Measurements from ENCODE around the gene IRS2.
"Not testable (repeated sequence)": the region's sequence is repeated elsewhere in the genome, so short reads cannot be mapped to it uniquely, and the experiment has no call there.

The IRS2 gene

DNA sequence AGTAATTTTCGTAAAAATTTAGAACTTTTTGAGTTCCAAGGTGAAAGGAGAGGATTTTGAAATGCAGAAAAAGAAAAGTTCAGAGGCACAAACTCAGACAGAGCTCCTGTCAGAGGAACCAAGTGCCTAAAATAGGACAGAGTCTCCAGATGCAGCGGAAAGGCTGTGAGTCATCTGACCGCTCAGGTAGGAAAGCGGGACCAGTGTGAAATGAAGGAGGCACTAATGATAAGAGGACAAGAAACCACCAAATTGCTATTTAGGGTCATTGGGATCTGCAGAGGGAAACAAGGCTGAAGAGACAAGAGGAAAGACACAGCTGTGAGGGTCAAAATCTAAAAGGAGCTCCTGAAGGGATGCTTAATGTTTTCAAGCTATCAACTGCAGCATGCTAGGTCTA is 34.9 kb downstream of the IRS2 start:
- DNase-seq (ENCODE audit: low read depth) = no peak

DNA sequence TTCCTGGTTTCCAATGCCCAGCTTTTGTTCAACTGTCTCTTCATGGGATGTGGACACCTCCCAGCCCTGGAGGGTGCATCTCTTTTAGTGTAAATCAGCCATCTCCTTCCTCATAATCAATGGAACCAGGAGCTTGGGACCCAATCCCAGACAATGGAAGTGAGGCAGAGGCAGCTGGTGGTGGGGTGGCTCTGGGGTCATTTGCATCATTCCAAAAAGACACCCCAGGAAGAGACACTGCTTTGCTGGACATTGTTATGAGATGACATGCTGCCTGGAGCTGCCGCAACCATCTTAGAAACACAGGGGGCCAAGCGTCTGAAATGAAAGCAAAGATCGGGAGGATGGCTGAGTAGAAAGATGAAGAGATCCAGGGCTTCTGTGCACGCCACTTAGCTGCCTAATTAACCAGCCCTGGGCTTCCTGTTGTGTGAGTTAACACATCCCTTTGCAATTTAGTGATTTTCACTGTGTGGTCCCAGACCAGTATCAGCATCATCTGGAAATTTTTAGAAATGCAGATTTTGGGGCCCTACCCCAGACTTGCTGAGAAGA is 36.1 kb downstream of the IRS2 start:
- DNase-seq (ENCODE audit: low read depth) = no peak

DNA sequence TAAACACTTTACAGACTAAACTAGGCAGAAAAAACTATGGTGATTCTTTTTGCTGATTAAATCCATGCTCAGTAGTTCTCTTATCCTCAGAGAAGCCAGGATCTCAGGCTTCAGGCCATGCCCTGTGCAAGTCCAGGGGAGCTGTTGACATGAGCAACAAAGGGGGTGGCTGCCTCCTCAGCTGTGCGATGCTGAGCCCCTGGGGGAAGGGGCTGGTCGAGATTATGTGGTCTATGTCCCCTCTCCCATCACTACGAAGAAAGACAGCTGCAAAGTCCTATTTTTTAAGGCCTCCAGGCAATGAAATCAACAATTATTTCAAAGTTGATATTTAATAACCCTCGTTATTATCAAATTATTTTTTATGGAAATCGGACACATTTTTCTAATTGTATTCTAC is 37.0 kb downstream of the IRS2 start:
- no peak for DNase-seq (ENCODE audit: low read depth)

DNA sequence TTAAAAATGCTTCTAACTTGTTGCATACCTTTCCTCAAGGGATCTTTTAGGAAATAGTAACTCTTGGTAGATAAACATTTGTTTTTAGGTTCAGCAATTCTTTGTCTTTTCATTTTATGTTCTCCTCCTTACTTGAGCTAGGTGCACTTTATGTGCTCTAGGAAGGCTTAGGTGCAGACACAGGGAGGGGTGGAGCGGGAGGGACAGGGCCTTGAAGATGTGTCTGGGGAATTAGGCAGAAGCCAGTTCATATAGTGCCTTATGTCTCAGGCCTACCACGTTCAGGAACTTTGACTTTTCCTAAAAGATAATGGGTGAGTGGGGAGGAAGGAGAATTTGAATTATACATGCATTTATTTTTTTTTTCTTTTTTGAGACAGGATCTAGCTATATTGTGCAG is 37.7 kb downstream of the IRS2 start:
- no peak for DNase-seq (ENCODE audit: low read depth)

DNA sequence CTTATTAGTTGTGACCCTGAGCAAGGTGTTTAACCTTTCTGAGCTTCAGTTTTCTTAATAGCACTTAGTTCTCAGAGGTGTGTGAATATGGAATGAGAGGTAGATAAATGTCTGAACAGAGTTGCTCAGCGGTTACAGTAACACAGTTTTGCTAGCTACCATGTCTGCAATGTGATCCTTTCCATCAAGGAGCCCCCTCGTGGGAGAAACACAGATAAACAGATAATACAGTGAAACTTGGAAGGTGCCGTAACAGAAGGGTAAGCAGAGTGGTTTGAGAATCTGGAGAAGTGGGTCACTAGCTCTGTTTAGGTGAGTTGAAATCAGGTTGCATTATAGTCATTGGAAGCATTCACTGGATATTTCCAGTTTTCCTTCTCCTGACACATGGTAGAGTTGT is 38.9 kb downstream of the IRS2 start:
- DNase-seq (ENCODE audit: low read depth) = no peak

DNA sequence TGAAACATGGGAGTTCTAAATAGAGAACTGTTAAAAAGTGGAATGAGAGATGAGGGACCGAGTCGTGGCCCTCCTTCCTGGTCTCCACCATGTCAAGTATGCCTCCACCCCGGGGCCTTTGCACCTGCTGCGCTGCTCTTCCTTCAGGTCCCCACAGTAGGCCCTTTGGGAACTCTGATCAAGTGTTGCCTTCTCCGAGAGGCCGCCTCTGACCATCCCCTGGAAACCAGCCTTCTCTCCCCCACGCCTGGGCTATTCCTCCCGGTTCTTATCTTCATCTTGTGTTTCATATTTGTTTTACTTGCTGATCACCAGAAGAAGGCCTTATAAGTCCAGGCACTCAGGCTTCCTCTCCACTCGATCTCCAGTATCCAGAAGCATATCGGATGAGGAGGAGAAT is 40.0 kb downstream of the IRS2 start:
- DNase-seq (ENCODE audit: low read depth) = no peak

DNA sequence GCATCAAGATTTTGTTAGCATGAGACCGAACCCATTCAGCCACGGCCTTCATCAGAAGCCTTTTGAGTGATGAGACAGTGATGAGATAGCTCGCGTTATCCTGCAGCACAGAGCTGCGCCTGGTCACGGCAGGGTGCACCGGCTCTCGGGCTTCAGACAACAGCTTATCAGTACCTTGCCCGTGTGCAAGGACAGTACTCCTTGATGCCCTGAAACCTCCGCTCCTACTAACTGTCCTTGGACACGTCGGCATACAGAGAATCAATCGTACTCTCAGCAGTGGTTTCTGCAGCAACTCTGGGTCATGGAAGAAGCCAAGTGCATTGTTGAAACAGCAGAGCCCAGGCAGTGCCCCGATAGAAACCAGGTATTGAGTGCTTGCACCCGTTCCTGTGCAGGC is 40.7 kb downstream of the IRS2 start:
- DNase-seq (ENCODE audit: low read depth) = no peak

DNA sequence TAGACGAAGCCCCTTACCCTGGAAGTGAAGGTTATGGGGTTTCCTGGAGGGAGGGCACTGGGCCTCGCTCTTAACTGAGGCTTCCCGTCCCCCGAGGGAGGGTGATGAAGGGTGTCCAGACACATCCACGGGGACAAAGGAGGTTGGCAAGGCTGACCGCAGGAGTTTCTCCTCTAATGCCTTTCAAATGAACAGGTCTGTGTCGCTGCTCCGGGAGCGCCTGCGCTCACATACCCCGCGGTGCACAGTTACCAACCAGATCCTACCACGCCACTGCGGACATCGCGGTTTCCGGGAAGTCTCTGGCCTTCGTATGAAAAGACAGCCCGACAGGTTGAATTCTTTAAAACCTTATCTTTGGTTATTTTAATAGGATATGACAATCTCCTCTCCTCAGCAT is 41.3 kb downstream of the IRS2 start:
- no peak for DNase-seq (ENCODE audit: low read depth)

DNA sequence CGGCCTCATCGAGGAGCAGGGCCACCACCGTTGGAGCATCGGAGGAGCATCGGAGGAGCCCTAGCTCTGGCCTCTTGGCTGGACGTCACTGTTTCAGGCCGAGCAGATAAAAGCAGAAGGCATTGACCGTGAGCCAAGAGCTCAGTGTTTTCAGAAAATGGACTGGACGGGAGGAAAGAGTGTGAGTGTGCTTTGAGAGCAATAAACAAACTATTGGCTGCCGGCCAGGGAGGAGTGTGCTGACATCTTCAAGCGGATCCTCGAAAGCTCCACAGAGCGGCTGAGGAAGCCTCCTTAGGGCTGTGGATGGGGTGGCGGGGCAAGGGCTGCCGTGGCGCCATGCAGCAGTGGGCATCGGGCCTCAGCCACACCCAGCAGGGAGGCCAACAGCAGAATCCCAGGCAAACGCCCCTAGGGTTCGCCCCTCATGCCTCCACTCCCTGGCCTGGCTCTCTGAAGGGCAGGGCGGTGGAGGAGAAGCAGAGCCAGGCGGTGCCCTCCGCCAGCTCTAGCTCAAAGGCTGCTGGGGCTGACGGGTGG is 41.8 kb downstream of the IRS2 start:
- no peak for DNase-seq (ENCODE audit: low read depth)

DNA sequence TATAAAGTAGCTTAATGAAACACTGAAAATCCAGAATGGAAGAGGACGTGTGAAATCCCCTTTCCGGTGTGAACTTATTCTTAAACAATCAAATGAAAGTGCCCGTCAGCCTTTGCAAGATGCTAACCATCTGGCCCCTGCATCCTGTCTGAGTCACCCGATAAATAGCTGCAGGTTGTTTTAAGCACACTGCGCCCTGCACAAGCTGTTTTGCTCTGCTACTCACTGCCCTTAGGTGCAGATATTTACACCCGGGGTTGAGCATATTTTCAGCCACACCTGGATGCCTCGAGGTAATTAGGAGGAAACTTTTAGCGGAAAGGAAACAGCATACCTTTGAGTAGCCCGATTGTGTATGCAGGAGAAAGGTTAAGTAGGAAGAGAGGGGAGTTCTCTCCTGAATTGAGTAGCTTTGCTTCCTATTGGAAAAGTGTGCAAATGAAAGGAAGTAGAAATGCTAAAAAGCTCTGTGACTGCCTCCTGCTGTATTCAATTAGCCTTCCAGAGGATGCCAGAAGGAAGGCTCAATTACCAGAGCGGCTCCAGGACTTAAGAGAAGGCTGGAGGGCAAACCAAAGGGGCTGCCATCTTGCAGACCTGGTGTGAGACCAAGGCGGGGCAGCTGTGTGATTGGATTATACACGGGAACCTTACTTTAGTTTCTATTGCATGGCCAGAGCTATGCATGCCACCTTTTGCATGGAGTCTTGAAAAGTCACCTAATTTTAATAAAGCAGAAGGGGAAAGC is 42.5 kb downstream of the IRS2 start:
- no peak for DNase-seq (ENCODE audit: low read depth)

DNA sequence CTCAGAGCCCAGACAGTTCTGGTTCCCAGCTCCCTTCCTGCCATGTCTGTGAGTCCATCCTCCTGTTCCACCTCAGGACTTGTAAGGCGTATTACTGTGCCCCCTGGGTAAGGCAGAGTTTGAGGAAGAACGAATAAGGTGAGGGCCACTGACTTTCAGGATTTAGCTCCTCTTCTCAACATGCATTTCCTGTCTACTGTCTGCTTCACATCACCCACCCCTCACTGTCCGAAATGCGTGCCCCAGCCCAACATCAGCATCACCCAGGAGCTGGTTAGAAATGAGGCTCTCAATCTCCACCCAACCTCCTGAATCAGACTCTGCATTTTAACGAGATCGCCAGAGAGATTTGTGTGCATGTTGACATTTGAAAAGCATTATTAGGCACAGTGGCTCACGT is 44.4 kb downstream of the IRS2 start:
- no peak for DNase-seq (ENCODE audit: low read depth)

DNA sequence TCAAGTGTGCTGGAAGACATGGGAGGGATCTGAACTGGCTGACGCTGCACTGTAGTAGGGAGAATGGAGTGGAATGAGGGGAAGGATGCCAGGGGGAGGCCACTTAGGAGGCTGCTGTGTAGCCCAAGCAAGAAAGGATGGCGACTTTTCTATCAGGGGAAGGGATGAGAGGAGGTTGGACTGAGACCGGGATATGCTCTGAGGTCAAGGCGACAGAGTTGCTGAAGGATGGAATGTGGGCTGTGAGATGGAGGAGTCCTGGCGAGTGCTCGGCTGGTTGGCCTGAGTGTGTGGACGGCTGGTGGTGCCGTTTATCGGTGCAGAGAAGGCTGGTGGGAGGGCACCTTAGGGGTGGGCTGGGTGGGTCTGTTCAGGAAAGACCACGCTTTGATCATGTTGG is 45.7 kb downstream of the IRS2 start:
- no peak for DNase-seq (ENCODE audit: low read depth)

DNA sequence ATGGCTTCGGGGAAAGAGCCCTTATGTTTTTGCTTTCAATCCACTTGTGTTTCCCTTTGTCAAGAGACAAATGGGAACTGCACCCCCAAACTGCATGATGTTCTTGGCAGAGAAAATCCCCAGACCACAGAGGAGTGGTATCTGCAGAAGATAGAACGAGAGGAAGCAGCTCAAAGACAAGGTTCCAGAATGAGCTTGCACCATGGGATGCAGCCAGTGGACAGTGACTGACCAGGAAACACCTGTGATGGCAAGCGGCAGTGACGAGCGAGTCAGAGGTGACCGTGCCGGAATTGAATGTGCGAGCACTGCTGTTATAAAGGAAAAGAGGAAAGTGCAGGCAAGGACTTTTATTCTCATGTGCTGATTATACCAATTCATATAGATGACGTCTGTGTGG is 46.3 kb downstream of the IRS2 start:
- DNase-seq (ENCODE audit: low read depth) = no peak

DNA sequence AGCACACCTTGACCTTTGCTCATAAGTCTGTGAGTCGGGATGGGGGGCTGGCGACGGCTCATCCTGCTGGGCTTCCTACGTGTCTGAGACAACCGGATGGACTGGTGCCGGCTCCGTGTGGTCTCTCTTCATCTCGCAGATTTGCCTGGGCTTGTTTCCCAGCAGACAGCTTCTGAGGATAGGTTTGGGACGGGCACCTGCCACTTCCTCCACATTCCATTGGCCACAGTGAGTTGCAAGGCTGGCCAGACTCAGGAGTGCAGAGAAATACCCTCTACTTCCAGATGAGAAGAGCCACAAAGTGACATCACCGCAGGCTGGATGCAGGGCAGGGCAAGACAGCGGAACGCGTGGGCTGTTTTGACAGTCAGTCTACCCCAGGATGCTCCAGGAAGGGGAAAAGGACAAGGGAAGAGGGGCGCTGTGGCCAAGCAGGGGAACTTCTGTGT is 48.1 kb downstream of the IRS2 start:
- no peak for DNase-seq (ENCODE audit: low read depth)

DNA sequence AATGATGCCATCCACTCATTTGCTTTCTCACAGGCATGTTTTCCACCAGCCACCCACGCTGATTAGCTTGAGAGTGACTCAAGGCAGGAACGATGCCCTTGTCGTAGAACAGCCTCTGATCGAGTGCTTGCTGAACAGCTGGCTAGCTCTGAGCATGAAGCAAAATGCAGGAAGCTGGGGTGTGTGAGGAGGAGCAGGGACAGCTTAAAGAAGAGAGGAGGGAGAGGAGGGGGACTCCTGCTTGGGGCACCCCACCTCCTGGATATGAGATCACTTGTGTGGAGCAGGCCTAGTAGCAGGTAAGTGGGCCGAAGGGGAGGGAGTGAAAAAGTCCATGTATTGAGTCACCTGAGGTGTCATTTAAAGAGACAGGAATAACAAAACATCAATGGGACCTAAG is 48.8 kb downstream of the IRS2 start:
- no peak for DNase-seq (ENCODE audit: low read depth)

DNA sequence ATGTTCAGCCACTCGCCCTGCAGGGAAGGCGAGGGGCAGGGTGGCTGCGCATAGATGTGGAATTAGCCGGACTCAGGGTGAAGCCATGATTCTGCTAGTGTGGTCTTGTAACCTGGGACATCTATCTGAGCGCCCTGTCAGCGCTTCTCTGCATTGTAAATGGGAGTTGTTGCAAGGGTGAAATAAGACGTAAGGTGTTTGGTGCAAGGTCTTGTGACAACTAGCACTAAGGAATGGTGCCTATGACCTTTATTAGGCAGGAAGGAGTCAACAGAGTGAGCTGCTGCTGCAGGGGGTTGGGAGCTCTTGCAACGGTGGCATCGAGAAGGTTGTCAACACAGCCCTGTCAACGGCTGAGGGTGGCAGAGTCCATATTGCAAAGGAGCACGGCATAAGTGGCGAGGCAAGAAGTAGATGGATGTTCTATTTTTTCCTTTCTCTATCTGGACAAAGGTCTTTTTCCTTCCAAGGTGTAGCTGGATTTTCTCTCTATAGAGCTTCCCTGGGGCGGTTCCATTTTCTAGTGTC is 49.3 kb downstream of the IRS2 start:
- no peak for DNase-seq (ENCODE audit: low read depth)

DNA sequence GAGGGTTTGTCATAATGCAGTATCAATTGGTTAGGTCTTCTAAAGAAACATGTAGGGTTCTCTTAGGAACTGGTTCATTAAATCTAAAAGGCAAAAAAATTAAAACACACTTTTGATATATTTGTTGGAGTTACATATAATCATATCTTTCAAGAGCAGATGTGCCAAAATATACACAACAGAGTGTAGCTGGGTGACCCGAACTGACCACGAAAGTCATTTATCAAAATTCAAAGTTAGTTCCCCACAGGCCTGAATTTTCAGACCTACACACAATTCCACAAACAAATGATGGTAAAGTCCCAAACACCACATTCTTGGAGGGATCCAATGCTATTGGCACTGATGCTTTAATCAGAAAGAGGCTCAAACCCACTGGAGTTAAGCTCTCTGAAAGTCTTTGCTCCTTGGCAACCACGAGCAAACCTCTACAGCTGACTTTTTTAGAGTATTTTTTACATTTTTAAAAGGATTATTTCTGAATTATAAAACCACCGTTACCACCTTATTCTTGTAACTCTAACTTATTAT is 50.9 kb downstream of the IRS2 start:
- no peak for DNase-seq (ENCODE audit: low read depth)

DNA sequence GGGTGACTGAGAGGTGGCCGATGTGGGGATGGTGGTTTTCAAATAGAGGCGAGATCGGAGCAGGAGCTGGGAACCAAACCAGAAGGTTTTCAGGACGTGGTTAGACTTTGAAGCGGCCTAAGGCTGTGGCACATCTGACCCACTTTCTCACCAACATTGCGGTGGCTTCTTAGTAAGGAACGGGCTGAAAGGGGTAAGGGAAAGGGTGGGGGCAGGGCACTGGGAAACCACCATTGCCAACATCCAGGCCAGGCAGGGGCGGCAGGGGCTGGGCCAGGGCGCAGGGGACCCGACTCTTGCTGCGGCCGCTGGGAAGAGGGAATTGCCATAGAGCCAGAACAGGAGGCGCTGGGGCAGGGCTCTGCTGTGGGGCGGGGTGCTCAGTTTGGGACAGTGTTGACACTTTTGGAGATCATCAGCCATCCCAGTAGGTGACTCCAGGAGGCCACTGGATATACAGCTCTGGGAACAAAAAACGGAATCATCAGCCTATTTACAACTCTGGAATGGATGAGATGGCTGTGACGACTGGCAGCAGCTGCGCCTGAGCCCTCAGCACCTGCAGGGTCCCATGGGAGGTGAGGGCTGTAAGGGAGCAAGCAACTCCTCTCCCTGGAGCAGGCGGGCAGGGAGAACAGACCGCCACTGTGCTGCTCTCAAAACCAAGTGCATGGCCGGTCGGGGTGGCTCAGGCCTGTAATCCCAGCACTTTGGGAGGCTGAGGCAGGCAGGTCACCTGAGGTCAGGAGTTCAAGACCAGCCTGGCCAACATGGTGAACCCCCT is 52.2 kb downstream of the IRS2 start:
- DNase-seq (ENCODE audit: low read depth) = no peak

DNA sequence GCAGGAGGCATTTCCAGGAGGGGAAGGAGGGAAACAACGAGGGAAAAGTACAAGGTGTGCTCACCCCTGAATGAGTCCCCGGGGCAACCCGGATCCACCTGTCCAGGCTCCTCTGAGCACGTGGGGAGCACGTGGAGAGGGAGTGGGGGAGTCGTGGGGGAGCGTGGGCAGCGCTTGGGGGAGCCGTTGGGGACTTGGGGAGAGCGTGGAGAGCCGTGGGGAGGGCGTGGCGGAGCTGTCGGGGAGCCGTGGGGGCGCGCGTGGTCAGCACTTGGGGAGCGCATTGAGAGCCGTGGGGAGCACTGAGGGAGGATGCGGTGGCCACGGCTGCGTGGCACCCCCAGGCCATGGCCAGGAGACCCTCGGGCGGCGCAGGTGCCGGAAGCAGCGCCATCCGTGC is 52.8 kb downstream of the IRS2 start:
- no peak for DNase-seq (ENCODE audit: low read depth)

DNA sequence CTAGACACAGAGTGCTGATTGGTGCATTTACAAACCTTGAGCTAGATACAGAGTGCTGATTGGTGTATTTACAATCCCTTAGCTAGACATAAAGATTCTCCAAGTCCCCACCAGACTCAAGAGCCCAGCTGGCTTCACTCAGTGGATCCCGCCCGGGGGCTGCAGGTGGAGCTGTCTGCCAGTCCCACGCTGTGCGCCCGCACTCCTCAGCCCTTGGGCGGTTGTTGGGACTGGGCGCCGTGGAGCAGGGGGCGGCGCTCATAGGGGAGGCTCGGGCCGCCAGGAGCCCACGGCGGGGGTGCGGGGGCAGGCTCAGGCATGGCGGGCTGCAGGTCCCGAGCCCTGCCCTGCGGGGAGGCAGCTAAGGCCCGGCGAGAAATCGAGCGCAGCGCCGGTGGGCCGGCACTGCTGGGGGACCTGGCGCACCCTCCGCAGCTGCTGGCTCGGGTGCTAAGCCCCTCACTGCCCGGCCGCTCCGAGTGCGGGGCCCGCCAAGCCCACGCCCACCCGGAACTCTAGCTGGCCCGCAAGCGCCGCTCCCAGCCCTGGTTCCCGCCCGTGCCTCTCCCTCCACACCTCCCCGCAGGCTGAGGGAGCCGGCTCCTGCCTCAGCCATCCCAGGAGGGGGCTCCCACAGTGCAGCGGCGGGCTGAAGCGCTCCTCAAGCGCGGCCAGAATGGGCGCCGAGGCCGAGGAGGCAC is 53.8 kb downstream of the IRS2 start:
- DNase-seq (ENCODE audit: low read depth) = not testable (repeated sequence)

DNA sequence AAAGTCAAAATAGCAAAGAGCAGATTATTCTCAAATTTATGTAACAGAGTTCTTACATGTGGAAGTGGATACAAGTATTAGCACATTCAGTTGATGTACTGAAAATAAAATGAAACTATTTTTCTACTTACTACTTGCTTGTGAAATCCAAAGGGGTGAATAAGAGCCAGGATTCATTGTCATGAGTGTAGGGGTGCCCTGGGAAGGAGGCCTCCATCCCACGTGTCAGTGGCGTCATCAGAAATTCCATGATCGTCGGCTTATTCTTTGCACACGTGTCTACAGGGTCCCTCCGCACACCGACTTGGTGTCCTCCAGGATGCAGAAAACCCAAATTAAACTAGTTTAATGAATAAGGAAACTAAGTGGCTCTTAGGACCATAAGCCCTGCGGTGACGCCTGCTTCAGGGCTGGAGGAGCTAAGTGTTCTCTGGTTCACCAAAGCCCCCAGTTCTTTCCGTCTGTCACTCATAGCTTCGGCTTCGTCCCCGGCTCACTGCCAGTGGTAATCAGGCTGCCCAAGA is 55.5 kb downstream of the IRS2 start:
- DNase-seq (ENCODE audit: low read depth) = no peak
